Gastrocnemius medialis (tissue), 4 donors: ENCODE results near the gene OR52E8. TPM values are rescaled to one million over a fixed set of nuclear protein-coding genes. Genes with fewer than 3 reads are reported as not detected.

Source experiments
- ATAC-seq, 2 donors: fragments of 150-250 bp; one replicate each; pipeline ENCODE4 v1.9.1; 2016
- DNase-seq, 2 donors: peaks; one replicate each; pipeline ENCODE4 v3.0.0-alpha.2; 2019
- H3K27ac ChIP-seq, 4 donors: fragments of 200-600 bp; sonication (generic); 1 replicate in 1 of 4; 2 replicates in 3 of 4; pipeline ENCODE4 v1.5.1; 2016 to 2018; ENCODE audit warnings: mild to moderate bottlenecking in 2 of 4, moderate library complexity in 1 of 4
- H3K27me3 ChIP-seq, 3 donors: fragments of 200-600 bp; sonication (generic) in 2 of 3; 1 replicate in 1 of 3; 2 replicates in 2 of 3; pipeline versions ENCODE4 v1.5.1 to v1.6.0; 2016 to 2019; ENCODE audit warnings: mild to moderate bottlenecking in 1 of 3, moderate library complexity in 1 of 3
- H3K36me3 ChIP-seq, 2 donors: fragments of 200-600 bp; sonication (generic) in 1 of 2; one replicate each; pipeline ENCODE4 v1.5.1; 2017 to 2018
- H3K4me1 ChIP-seq, 2 donors: fragments of 200-600 bp; sonication (generic) in 1 of 2; one replicate each; pipeline ENCODE4 v1.5.1; 2016 to 2017; ENCODE audit warnings: mild to moderate bottlenecking in 2 of 2
- H3K4me3 ChIP-seq, 4 donors: fragments of 200-600 bp; sonication (generic) in 3 of 4; 1 replicate in 1 of 4; 2 replicates in 3 of 4; pipeline ENCODE4 v1.5.1; 2016 to 2019; ENCODE audit warnings: mild to moderate bottlenecking in 2 of 4
- H3K9me3 ChIP-seq, 3 donors: fragments of 200-600 bp; sonication (generic) in 2 of 3; 1 replicate in 1 of 3; 2 replicates in 2 of 3; pipeline ENCODE4 v1.5.1; 2016 to 2019
- POLR2A ChIP-seq, 2 donors: fragments of 450-650 bp; IDR thresholded peaks; one replicate each; pipeline ENCODE4 v1.6.1; 2017; ENCODE audit warnings: antibody characterized with exemption in 2 of 2, mild to moderate bottlenecking in 2 of 2, moderate library complexity in 2 of 2
- in situ Hi-C, 4 donors: fragments of 200-750 bp; cut with MboI; loops; one replicate each; pipeline versions ENCODE4 v1.15.0 to v1.8.0; 2017; ENCODE audit warnings: low sequenced_read_pairs in 4 of 4
- intact Hi-C: fragments of 100-400 bp; cut with DNase I; formaldehyde crosslinking; loops from one replicate; pipeline ENCODE4 v1.15.1; 2023; ENCODE audit warnings: low total_unique reads
- total RNA-seq, 4 donors: library from RNA; depleted of rRNA; stranded (reverse); fragments of >200 nt; gene quantifications; one replicate each; pipeline versions ENCODE4 v1.1.0 to v1.2.3, GENCODE V29; 2016
- TF ChIP-seq, protein P1 (sequence below), 5 experiments: fragments of 450-650 bp in 3 of 5; fragments of 200-600 bp in 2 of 5; sonication (generic) in 2 of 5; IDR thresholded peaks in 4 of 5; conservative IDR thresholded peaks in 1 of 5; 1 replicate in 4 of 5; 2 replicates in 1 of 5; pipeline ENCODE4 v1.5.1; 2016 to 2019; ENCODE audit warnings: antibody characterized with exemption in 5 of 5, mild to moderate bottlenecking in 3 of 5, moderate library complexity in 3 of 5

OR52E8 gene
- total RNA-seq, 4 donors from 2014 or later, result not detected

DNA sequence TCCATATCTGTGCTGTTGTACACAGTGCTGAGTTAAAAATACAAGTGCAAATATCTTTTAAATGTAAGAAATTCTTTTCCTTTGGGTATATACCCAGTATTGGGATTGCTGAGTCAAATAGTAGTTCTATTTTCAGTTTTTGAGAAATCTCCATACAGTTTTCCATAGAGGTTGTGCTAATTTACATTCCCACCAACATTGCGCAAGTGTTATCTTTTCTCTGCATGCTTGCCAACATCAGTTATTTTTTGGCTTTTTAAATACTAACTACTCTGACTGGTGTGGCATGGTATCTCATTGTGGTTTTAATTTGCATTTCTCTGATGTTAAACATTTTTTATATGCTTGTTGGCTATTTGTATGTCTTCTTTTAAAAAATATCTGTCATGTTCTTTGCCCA, 6.5 kb downstream of the OR52E8 start:
- in situ Hi-C loops (no loop called here), intact Hi-C loops (no loop called here)
- Histone ChIP-seq H3K4me3 (no peak overlapping the region), H3K27ac (no peak overlapping the region), H3K27me3 (no peaks in the 10 kb centered on the region), H3K36me3 (no peaks in the 10 kb centered on the region), H3K4me1 (no peaks in the 10 kb centered on the region), H3K9me3 (no peaks in the 10 kb centered on the region)
- no peak for ATAC-seq
- no peak for TF ChIP-seq POLR2A (IDR thresholded peaks at IDR 0.05)
- TF ChIP-seq, protein P1, sequence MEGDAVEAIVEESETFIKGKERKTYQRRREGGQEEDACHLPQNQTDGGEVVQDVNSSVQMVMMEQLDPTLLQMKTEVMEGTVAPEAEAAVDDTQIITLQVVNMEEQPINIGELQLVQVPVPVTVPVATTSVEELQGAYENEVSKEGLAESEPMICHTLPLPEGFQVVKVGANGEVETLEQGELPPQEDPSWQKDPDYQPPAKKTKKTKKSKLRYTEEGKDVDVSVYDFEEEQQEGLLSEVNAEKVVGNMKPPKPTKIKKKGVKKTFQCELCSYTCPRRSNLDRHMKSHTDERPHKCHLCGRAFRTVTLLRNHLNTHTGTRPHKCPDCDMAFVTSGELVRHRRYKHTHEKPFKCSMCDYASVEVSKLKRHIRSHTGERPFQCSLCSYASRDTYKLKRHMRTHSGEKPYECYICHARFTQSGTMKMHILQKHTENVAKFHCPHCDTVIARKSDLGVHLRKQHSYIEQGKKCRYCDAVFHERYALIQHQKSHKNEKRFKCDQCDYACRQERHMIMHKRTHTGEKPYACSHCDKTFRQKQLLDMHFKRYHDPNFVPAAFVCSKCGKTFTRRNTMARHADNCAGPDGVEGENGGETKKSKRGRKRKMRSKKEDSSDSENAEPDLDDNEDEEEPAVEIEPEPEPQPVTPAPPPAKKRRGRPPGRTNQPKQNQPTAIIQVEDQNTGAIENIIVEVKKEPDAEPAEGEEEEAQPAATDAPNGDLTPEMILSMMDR (IDR thresholded peaks at IDR 0.05 in 4 of 5, conservative IDR thresholded peaks at IDR 0.05 in 1 of 5), result no peak
- DNase-seq, result no peak

DNA sequence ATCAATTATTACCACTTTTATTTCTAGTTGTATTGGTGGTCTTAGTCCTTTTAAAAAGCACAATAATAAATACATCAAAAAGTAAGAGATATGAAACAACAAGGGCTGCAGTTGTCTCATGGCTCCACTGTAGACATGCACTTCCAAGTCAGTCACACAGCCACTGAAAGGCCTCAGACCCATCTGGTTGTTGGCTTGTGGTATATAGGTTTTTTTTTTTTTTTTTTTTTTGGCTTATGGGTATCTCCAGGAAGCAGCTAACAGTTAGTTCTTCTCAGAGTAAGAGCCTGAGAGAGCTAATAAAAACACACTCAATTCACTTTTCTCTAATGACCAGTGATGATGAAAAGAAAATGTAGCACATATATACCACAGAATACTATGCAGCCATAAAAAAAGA, 9.8 kb downstream of the OR52E8 start:
- Histone ChIP-seq H3K36me3 (no peaks in the 10 kb centered on the region), H3K4me3 (no peak overlapping the region), H3K27ac (no peak overlapping the region), H3K9me3 (no peaks in the 10 kb centered on the region), H3K4me1 (no peaks in the 10 kb centered on the region), H3K27me3 (no peaks in the 10 kb centered on the region)
- TF ChIP-seq, protein P1 (IDR thresholded peaks at IDR 0.05 in 4 of 5, conservative IDR thresholded peaks at IDR 0.05 in 1 of 5), result no peak
- no peak for TF ChIP-seq POLR2A (IDR thresholded peaks at IDR 0.05)
- intact Hi-C loops (no loop called here), in situ Hi-C loops (no loop called here)
- no peak for DNase-seq
- no peak for ATAC-seq

DNA sequence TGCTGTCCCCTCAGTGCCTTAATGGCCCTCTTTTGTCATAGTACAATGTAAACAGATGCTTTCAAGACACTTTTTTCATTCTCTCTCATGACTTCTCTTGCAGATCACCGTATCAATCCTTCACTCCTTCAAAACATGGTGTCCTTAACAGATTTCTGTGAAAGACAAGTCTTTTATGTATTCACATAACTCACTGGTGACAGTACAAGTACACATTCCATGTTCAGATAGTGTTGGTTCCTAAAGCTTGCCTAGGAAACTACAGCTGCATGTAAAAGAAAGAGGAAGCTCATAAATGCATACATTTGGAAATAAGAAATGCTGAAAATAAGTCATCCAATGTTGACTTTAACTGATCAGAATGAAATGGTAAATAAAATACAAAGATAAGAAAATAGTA, 10.8 kb downstream of the OR52E8 start:
- Histone ChIP-seq H3K4me1 (no peaks in the 10 kb centered on the region), H3K36me3 (no peaks in the 10 kb centered on the region), H3K9me3 (no peaks in the 10 kb centered on the region), H3K27ac (no peak overlapping the region), H3K27me3 (no peaks in the 10 kb centered on the region), H3K4me3 (no peak overlapping the region)
- ATAC-seq (no peak), DNase-seq (no peak)
- intact Hi-C loops (no loop called here), in situ Hi-C loops (no loop called here)
- TF ChIP-seq, protein P1 (IDR thresholded peaks at IDR 0.05 in 4 of 5, conservative IDR thresholded peaks at IDR 0.05 in 1 of 5), result no peak
- no peak for TF ChIP-seq POLR2A (IDR thresholded peaks at IDR 0.05)

DNA sequence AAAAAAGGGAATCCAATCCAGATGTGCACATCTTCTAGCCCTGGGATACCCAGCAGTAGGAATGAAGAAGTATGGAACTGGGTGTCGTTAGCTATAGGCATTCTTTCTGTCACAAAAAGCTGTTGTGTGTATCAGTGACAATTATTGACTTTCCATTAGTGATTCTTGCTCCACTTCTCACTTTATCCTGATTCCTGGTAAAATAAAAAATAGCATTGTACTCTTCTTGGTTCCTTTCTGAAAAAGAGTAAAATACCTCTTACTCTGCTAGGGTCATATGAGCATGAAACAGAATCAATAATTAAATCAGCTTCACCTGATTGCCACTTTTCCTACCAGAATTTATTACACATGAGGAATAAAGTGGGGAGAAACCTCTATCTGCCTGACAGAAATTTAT, 15.7 kb downstream of the OR52E8 start, which contains the start of gene OR52E6:
Gene OR52E6 (minus strand): TSS at position 101 of the 400 bp plus-strand sequence. CDS start 0 bp downstream, at position 101.
- no peak for DNase-seq
- no peak for TF ChIP-seq POLR2A (IDR thresholded peaks at IDR 0.05)
- TF ChIP-seq, protein P1 (IDR thresholded peaks at IDR 0.05 in 4 of 5, conservative IDR thresholded peaks at IDR 0.05 in 1 of 5), result no peak
- no peaks in the 10 kb centered on the region for H3K9me3 ChIP-seq
- H3K36me3 ChIP-seq, result no peaks in the 10 kb centered on the region
- no peak for ATAC-seq
- H3K27me3 ChIP-seq, result no peaks in the 10 kb centered on the region
- intact Hi-C loops (no loop called here), in situ Hi-C loops (no loop called here)
- H3K27ac ChIP-seq, result no peak within 1 kb of the TSS
- no peak within 1 kb of the TSS for H3K4me3 ChIP-seq
- no peaks in the 10 kb centered on the region for H3K4me1 ChIP-seq

DNA sequence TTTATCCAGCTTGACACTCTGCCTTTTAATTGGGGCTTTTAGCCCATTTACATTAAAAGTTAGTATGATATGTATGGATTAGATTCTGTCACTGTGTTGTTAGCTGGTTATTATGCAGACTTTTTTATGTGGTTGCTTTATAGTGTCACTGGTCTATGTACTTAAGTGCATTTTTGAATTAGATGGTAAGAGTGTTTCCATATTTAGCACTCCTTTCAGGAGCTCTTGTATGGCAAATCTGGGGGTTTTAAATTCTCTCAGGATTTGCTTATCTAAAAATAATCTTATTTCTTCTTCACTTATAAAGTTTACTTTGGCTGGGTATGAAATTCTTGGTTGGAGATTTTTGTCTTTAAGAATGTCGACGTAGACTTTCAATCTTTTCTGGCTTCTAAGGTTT, 19.8 kb downstream of the OR52E8 start:
- ATAC-seq (no peak), DNase-seq (no peak)
- Histone ChIP-seq H3K27ac (no peak overlapping the region), H3K9me3 (no peaks in the 10 kb centered on the region), H3K4me1 (no peaks in the 10 kb centered on the region), H3K27me3 (no peaks in the 10 kb centered on the region), H3K4me3 (no peak overlapping the region), H3K36me3 (no peaks in the 10 kb centered on the region)
- TF ChIP-seq, protein P1 (IDR thresholded peaks at IDR 0.05 in 4 of 5, conservative IDR thresholded peaks at IDR 0.05 in 1 of 5), result no peak
- TF ChIP-seq POLR2A (IDR thresholded peaks at IDR 0.05), result no peak
- intact Hi-C loops (no loop called here), in situ Hi-C loops (no loop called here)
